ENCODE data around the gene ZSWIM1.

The ZSWIM1 gene

DNA sequence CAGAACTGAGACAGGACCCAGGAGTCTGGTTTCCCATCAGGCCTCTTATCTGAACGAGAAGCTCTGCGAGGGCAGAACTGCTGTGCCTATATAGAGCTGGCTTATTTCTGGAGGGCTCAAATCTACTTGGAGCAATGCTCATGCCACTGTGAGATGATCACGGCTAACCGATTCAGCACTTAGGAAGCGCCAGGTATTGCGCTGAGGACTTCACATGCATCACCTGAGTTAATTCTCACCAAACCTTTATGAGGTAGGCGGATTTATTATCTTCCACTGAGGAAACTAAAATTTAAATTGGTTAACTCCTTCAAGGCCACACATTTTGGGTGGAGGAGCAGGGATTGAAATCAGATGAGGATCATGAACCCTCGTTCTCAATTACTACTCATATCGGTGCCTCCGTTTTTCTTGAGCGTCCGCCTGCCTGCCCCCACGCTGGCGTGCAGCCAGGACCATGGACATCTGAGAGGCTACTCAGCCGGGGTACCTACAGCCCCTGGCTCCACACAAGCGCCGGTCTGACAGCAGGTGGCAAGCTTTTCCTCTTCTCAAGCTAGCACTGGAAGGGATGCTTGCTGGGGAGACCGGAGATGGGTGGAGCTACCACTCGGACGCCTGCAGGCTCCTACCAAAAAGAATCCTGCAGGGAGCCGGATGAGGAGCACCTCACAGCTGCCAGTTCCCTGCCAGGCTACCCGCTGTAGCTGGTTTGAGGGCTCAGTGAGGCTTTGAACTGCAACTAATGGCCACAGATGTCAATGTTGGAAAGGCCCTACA lies 52.4 kb downstream of the ZSWIM1 start:
- no peak for DNase-seq (ENCODE audit: low read depth)

DNA sequence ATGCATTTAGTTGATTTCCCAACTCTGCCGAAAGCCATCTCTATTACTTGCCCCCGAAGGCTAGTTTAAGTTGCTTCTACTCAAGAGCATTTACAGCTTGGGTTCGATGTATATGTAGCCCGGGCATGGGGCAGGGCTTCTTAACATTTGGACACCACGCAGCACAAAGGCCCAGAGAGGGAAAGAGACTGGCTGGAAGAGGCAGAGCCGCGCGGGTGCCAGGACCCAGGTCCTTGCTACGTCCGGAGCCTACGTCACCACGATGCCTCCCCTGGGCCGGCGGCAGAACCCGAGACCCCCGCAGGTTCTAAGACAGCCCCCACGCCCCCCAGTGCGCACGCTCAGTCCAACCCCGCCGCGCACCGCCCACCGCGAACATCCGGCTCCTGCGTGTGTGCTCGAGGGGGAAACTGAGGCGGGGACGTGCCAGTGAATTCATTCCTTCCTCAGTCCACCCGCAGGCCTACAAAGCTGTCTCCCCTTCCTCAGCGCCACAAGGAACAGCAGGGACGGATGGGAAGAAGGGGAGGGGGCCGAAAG lies 53.1 kb downstream of the ZSWIM1 start:
- no peak for DNase-seq (ENCODE audit: low read depth)
